GM18951 (cell line): ENCODE results near the gene IL15.
"Not testable (repeated sequence)": the region's sequence is repeated elsewhere in the genome, so short reads cannot be mapped to it uniquely, and the experiment has no call there.

Experiments used
- POLR2A ChIP-seq: IDR thresholded peaks from 4 replicates; pipeline ENCODE4 v1.6.1; 2011; ENCODE audit warnings: mild to moderate bottlenecking; ENCODE audit not compliant: insufficient read length, insufficient read depth; ENCODE audit errors: extremely low read depth
- in situ Hi-C: fragments of 300-500 bp; cut with MboI; formaldehyde crosslinking; loops from one replicate; pipeline ENCODE4 v1.12.0; 2022; ENCODE audit warnings: low sequenced_read_pairs, mixed read lengths, inconsistent platforms; ENCODE audit not compliant: unreplicated experiment

Gene IL15

DNA sequence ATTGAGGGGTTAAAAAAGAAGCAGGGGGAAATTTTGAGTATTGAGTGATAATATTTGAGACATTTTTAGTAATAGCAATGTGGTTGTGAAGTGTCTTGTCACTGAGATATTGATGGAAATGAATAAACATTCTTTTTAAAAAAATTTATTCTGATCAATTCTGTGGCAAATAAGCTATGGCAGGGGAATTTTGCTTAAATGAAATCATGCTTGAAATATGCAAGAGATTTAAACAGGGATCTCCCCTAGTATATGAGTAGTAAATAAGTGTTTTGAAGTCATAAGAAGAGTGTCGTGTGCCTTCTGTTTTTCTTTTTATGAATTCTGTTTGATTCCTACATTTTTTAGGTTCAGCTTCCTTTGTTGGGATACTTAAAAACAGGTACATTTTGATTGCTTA, 23.2 kb downstream of the IL15 start:
- TF ChIP-seq POLR2A = no peak
- in situ Hi-C loops = no loop called here

DNA sequence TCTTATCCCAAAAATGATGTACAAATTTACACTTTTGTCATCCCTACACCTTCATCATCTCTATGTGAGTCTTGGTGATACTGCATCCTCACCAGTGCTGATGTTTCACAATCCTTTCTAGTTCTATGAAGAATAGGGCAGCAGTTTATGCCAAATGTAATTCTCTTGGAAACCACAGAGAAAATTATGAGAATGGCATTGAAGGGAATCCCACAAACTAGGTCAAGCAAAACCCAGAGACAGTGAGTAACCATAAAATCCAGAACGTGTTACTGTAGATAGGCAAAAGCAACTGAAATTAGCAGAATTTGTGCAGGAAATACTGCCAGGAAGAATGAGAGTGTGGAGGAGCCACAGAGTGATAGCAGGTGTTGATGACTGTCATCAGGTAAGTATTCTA, 24.5 kb downstream of the IL15 start:
- in situ Hi-C loops = no loop called here

GRCh38 chr4:141668200-141668910, 32.0 kb downstream of the IL15 start:
- in situ Hi-C loops = no loop called here
- no peak for TF ChIP-seq POLR2A

More for the DNA sequence above, 24.5 kb downstream of the IL15 start:
- no peak for TF ChIP-seq POLR2A

- no peak for TF ChIP-seq POLR2A
- in situ Hi-C loops = no loop called here
Observed at GRCh38 chr4:141669501-141669900, 33.1 kb downstream of the IL15 start.

- in situ Hi-C loops = no loop called here
- no peak for TF ChIP-seq POLR2A
Observed at GRCh38 chr4:141675384-141675783, 39.0 kb downstream of the IL15 start.

- TF ChIP-seq POLR2A = no peak
- in situ Hi-C loops = no loop called here
Observed at GRCh38 chr4:141676087-141676670, 39.8 kb downstream of the IL15 start.

- in situ Hi-C loops = no loop called here
- no peak for TF ChIP-seq POLR2A
Observed at GRCh38 chr4:141680060-141680459, 43.7 kb downstream of the IL15 start.

GRCh38 chr4:141684785-141685184, 48.4 kb downstream of the IL15 start:
- TF ChIP-seq POLR2A = no peak
- in situ Hi-C loops = no loop called here

GRCh38 chr4:141686146-141686775, 49.9 kb downstream of the IL15 start:
- in situ Hi-C loops = no loop called here
- no peak for TF ChIP-seq POLR2A

- in situ Hi-C loops = no loop called here
- no peak for TF ChIP-seq POLR2A
Observed at GRCh38 chr4:141686879-141687278, 50.5 kb downstream of the IL15 start.

DNA sequence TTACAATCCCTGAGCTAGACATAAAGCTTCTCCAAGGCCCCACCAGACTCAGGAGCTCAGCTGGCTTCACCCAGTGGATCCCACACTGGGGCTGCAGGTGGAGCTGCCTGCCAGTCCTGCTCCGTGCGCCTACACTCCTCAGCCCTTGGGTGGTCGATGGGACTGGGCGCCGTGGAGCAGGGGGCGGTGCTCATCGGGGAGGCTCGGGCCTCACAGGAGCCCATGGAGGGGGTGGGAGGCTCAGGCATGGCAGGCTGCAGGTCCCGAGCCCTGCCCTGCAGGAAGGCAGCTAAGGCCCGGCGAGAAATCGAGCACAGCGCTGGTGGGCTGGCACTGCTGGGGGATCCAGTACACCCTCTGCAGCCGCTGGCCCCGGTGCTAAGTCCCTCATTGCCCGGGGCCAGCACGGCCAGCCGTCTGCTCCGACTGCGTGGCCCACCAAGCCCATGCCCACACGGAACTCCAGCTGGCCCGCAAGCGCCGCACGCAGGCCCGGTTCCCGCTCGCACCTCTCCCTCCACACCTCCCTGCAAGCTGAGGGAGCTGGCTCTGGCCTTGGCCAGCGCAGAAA, 53.4 kb downstream of the IL15 start:
- in situ Hi-C loops = not testable (repeated sequence)

- in situ Hi-C loops = not testable (repeated sequence)
Observed at GRCh38 chr4:141691247-141691646, 54.9 kb downstream of the IL15 start.

- in situ Hi-C loops = no loop called here
- no peak for TF ChIP-seq POLR2A
Observed at GRCh38 chr4:141692081-141692480, 55.7 kb downstream of the IL15 start.

DNA sequence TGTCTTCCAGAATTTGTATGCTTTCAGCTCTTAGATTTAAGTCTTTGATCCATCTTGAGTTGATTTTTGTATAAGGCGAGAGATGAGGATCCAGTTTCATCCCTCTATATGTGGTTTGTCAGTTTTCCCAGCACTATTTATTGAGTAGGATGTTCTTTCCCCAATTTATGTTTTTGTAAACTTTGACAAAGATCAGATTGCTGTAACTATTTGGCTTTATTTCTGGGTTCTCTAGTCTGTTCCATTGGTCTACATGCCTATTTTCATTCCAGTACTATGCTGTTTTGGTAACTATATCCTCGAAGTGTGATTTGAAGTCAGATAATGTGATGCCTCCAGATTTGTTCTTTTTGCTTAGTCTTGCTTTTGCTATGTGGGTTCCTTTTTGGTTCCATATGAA, 60.7 kb downstream of the IL15 start:
- TF ChIP-seq POLR2A = no peak
- in situ Hi-C loops = no loop called here
